Activated CD4-positive, alpha-beta memory T cell treated with anti-CD3 and anti-CD28 coated beads, Interleukin-2, amount 10 ng/mL, durations not matched to agents 7 days and 5 days (primary cell): ENCODE measurements around the gene KLHDC7B. TPM values are rescaled to one million over a fixed set of nuclear protein-coding genes. Genes with fewer than 3 reads are reported as not detected.

Experiments used
- CTCF ChIA-PET: fragments of 350-600 bp; sonication (Branson Sonifier 250); formaldehyde crosslinking; loops from one replicate; lab custom pipeline; 2021; ENCODE audit warnings: antibody characterized with exemption, inconsistent platforms; lab: Charles Lee
- POLR2A ChIA-PET: fragments of 350-600 bp; sonication (Branson Sonifier 250); formaldehyde crosslinking; loops from one replicate; lab custom pipeline; 2021; ENCODE audit warnings: antibody characterized with exemption; lab: Charles Lee
- DNase-seq: peaks from one replicate; pipeline ENCODE4 v3.0.0-alpha.2; 2020
- H3K27ac Mint-ChIP-seq: one replicate; pipeline ENCODE4 v1.8.0; 2021; ENCODE audit warnings: mild to moderate bottlenecking, mixed read lengths
- H3K27me3 Mint-ChIP-seq: one replicate; pipeline ENCODE4 v1.8.0; 2021; ENCODE audit warnings: mixed read lengths
- H3K36me3 Mint-ChIP-seq: one replicate; pipeline ENCODE4 v1.8.0; 2021; ENCODE audit warnings: low read depth, mixed read lengths
- H3K4me1 Mint-ChIP-seq: one replicate; pipeline ENCODE4 v1.8.0; 2021; ENCODE audit warnings: mixed read lengths
- H3K4me3 Mint-ChIP-seq: one replicate; pipeline ENCODE4 v1.8.0; 2021; ENCODE audit warnings: mild to moderate bottlenecking, mixed read lengths
- H3K9me3 Mint-ChIP-seq: one replicate; pipeline ENCODE4 v1.8.0; 2021; ENCODE audit warnings: mixed read lengths
- total RNA-seq, 2 experiments: library from RNA; stranded (reverse); gene quantifications; one replicate each; pipeline ENCODE4 v1.2.3, GENCODE V29; 2021

KLHDC7B gene
- total RNA-seq, 2 experiments from 2014 or later = 8.0 to 8.4 TPM

DNA sequence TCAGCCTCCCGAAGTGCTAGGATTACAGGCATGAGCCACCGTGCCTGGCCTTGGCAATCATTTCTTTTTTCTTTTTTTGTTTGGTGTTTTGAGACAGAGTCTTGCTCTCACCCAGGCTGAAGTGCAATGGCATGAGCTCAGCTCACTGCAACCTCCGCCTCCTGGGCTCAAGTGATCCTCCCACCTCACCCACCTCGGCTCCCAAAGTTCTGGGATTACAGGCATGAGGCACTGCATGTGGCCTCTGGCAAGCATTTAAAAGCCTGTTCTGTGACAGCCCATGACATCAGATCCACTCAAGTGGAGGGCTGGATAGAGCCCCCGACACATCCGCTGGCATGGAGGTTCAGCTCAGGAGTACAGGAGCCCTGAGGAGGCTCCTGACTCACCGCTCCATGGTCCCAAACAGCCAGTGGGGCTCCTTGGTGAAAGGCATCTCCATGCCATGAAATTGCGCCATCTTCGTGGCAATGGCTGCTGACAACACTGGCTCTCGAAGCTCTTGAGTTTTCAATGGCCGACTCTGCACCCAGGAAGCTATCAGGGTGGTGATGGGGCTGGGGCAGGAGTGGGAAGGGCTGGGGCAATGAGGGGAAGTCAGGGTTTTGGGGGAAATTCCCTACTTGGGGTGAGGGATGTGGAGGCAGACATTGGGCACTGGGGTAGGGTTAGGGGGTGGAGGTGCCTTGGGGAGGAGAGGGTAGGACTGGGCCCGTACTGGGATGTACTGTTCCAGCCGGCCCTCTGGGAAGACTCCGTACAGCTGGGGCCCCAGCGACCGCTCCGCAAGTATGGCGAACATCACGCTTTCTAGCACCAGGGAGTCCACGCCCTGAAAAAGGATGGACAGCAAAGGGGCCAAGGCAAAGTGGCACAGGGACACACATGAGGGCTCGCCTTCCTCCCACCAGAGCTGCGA is 35.6 kb downstream of the KLHDC7B start:
- Mint-ChIP-seq H3K27ac (peak overlapping the region; percentile 82), H3K4me1 (peaks cover 43% of the 10 kb centered on the region), H3K9me3 (no peaks in the 10 kb centered on the region), H3K36me3 (peaks cover 22% of the 10 kb centered on the region), H3K4me3 (peak overlapping the region; percentile 81), H3K27me3 (no peaks in the 10 kb centered on the region)
- CTCF ChIA-PET = interaction anchor here (0.7 to 2.7 kb wide), 5 partner anchors 21 to 56 kb away, joined by 3 to 9 read pairs (median 3); partner anchors contain the start of gene SCO2
- no peak for DNase-seq
- POLR2A ChIA-PET = interaction anchor here (1.0 to 3.1 kb wide), 10 partner anchors 9 to 337 kb away, joined by 3 to 51 read pairs (median 10); partner anchors contain the start of genes LMF2, NCAPH2, SCO2 and SYCE3

DNA sequence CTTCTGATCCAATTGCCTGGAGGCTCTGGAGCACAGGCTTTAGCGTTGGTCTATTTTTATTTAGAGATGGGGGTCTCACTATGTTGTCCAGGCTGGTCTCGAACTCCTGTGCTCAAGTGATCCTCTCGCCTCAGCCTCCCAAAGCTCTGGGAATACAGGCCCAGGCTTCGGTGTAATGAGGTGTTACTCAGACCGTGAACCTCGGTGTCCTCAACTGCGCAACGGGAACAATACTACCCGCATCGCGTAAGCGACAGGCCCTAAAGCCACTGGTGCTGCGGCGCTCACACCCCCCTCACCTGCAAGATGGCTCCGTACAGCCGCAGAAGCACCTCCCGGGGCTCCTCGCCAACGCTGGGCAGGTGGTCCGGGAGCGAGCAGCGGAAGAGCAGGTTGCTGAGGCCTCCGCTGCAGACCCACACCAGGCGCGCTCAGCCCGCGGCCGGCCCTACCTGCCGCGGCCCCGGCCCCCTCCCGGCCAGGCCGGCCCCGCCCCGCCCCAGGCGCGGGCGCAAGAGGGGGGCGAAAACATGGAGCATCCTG is 36.3 kb downstream of the KLHDC7B start:
- Mint-ChIP-seq H3K27ac (peak overlapping the region; percentile 93), H3K36me3 (peaks cover 21% of the 10 kb centered on the region), H3K4me3 (peak overlapping the region; percentile 81), H3K4me1 (peaks cover 41% of the 10 kb centered on the region), H3K27me3 (no peaks in the 10 kb centered on the region), H3K9me3 (no peaks in the 10 kb centered on the region)
- ChIA-PET POLR2A (interaction anchor here (0.6 to 3.1 kb wide), 23 partner anchors 9 to 338 kb away, joined by 3 to 51 read pairs (median 4); partner anchors contain the start of genes ARSA, KLHDC7B, LMF2 and MAPK8IP2), CTCF (interaction anchor here (0.6 to 2.7 kb wide), 8 partner anchors 11 to 240 kb away, joined by 3 to 13 read pairs (median 4); partner anchors contain the start of genes KLHDC7B and SCO2)
- DNase-seq = no peak

DNA sequence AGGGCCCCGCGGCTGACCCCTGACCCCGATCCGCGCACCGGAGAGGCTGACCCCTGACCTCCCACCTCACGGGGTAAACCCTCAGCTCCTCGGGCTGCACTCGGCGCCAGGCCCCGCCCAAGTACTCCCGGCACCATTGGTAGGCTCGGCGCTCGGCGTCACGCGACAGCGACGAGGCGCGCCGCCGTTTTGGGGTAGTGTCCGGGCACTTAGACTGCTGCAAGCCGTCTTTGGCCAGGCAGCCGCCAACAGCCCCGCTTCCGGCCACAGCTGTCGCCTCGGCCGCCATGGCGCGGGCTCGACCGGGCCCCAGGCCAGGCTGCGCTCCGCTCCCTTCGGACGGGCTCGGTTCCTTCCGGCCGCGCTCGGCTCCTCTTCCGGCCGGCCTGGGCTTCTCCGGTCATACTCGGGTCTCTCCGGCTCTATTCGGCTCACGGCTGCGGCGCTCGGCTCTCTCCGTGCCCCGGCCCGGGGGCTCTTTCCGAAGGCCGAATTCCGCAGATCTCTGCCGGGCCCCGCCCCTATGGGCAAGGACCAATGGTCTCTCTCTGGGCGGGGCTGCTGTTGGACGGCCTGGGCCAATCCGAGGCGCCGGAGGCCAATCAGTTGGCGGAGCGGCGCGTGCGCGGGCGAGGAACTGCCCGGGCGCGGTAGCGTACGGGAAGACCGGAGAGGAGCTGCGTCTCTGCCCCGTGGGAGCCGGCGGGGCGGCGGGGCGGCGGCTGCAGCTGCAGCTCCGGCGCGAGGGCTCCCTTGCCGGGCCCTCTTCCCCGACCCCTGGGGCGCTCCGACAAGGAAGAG is 37.0 kb downstream of the KLHDC7B start, which contains the start of gene CHKB:
Gene CHKB (minus strand): TSS at position 357 of the 801 bp plus-strand sequence. CDS start 68 bp downstream, at position 289.
- CTCF ChIA-PET = interaction anchor here (0.6 to 2.7 kb wide), 7 partner anchors 12 to 241 kb away, joined by 3 to 13 read pairs (median 4); partner anchors contain the start of genes KLHDC7B and SCO2
- peaks cover 17% of the 10 kb centered on the region for H3K36me3 Mint-ChIP-seq

DNA sequence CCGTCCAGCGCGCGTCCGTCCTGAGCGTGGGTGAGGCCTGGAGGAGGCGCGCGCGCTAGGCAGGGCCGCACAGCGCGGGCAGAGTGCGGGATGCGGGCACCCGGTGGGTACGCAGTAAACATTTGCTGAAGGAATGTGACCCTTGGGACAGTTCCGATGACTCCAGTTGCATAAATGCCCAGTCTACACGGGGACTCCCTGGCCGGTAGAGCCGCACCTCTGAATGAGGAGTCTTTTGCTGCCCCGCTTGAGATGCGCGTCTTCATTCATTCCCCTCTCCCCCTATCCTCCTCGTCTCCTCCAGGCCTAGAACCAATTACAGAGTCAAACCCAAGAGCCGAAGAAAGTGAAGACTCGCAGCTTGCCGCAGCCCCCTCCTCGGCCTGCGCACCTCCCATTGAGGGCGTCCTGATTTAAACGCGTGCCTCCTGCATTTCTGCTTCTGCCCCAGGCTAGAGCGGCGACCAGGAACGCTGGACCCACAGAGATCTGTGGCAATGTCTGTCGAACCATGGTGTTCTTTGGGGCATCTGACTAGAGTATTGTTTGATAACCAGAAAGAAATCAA is 37.7 kb downstream of the KLHDC7B start:
- peak overlapping the region; percentile 54 for H3K27ac Mint-ChIP-seq
- ChIA-PET CTCF (interaction anchor here (0.7 to 2.7 kb wide), 5 partner anchors 32 to 242 kb away, joined by 4 to 13 read pairs (median 6); partner anchors contain the start of genes KLHDC7B and SCO2), POLR2A (interaction anchor here (0.6 to 3.1 kb wide), 18 partner anchors 10 to 397 kb away, joined by 3 to 51 read pairs (median 6); partner anchors contain the start of genes KLHDC7B, LMF2, NCAPH2 and SCO2)
- H3K9me3 Mint-ChIP-seq = no peaks in the 10 kb centered on the region
- no peaks in the 10 kb centered on the region for H3K27me3 Mint-ChIP-seq
- H3K36me3 Mint-ChIP-seq = peaks cover 17% of the 10 kb centered on the region
- H3K4me1 Mint-ChIP-seq = peaks cover 33% of the 10 kb centered on the region
- no peak for DNase-seq
- H3K4me3 Mint-ChIP-seq = peak overlapping the region; percentile 81

More for the DNA sequence above, 37.0 kb downstream of the KLHDC7B start, which contains the start of gene CHKB:
- peak within 1 kb of the TSS; percentile 93 for H3K27ac Mint-ChIP-seq
- no peaks in the 10 kb centered on the region for H3K9me3 Mint-ChIP-seq
- no peaks in the 10 kb centered on the region for H3K27me3 Mint-ChIP-seq
- peak within 1 kb of the TSS; percentile 81 for H3K4me3 Mint-ChIP-seq
- POLR2A ChIA-PET = interaction anchor here (0.6 to 3.1 kb wide), 28 partner anchors 9 to 396 kb away, joined by 3 to 51 read pairs (median 4); partner anchors contain the start of genes ARSA, KLHDC7B, LMF2 and MAPK8IP2
- H3K4me1 Mint-ChIP-seq = peaks cover 34% of the 10 kb centered on the region
- DNase-seq = peak; percentile 99

DNA sequence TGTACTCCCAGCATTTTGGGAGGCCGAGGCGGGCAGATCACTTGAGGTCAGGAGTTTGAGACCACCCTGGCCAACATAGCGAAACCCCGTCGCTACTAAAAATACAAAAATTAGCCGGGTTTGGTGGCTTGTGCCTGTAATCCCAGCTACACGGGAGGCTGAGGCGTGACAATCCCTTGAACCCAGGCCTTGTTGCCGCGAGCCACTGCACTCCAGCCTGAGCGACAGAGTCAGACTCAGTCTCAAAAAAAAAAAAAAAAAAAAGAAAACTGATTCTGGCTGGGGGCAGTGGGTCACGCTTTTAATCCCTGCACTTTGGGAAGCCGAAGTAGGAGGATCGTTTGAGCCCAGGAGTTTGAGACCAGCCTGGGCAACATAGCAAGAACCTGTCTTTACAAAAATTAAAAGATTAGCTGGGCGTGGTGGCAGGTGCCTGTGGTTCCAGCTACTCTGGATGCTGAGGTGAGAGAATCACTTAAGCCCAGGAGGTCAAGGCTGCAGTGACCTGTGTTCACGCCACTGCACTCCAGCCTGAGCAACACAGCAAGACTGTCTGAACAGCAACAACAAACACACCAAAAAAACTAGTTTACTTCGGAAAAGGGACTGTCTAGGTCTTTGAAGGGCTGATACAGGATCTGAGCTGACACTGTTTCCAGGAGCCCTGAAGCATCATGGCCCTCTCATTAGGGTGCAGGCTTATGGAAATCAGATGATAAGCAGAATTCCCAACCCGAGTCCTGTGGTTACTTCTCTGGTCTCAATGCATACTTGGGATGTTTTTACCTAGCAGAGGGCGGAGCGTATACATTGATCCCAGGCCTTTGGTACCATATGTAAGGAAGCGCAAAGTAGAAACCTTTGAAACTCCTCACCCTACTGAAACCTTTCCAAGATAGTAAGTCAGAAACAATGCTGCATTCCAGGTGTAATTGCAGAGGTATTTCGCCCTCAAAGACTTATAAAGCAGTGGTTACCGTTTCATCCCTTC is 38.7 kb downstream of the KLHDC7B start:
- ChIA-PET CTCF (interaction anchor here (0.7 to 1.7 kb wide), 2 partner anchors 33 to 58 kb away, joined by 4 to 5 read pairs; no protein-coding TSS in a partner anchor), POLR2A (interaction anchor here (0.8 to 3.1 kb wide), 7 partner anchors 9 to 76 kb away, joined by 3 to 27 read pairs (median 5); partner anchors contain the start of genes LMF2, NCAPH2 and TYMP)
- DNase-seq = no peak
- H3K27ac Mint-ChIP-seq = no peak overlapping the region
- H3K4me1 Mint-ChIP-seq = peaks cover 28% of the 10 kb centered on the region
- H3K36me3 Mint-ChIP-seq = peaks cover 13% of the 10 kb centered on the region
- peak overlapping the region; percentile 81 for H3K4me3 Mint-ChIP-seq
- H3K27me3 Mint-ChIP-seq = no peaks in the 10 kb centered on the region
- H3K9me3 Mint-ChIP-seq = no peaks in the 10 kb centered on the region

DNA sequence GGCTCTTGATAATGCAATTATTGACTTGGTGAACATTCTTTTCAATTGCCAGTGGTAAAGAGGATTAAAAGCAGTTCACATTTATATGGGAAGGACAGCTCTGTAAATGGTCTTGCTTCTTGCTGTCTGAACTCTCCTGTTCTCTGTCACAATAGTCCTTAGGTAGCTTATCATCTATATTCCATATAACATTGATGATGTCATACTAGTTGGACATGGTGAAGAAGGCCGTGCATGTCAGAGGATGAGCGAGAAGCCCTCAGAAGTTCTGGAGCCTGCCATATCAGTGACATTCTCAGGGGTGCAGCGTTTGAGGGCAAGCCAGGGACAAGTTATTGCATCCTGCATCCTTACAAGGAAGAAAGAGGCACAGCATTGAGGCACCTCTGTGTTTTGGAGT is 39.5 kb downstream of the KLHDC7B start:
- POLR2A ChIA-PET = interaction anchor here (0.8 to 2.1 kb wide), 2 partner anchors 10 to 56 kb away, joined by 3 to 5 read pairs; partner anchors contain the start of gene TYMP
- peaks cover 5% of the 10 kb centered on the region for H3K36me3 Mint-ChIP-seq

DNA sequence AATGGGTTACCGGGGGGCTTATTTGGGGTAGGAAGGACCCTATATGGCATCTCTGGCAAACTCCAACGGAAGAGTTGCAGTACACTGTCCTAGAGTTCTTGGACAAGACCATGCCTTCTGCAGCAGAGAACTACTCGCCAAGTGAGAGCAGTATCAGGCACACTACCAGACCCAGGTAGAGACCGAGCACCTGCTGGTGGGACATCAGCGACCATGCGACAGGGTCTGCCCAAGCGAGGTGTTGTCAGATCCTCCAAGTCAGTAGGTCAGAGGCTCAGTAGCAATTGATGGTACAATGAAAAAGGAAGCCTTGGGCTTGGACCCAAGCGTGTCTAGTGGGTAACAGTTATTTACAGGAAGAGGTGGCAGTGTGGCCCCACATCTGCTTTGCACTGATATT is 40.1 kb downstream of the KLHDC7B start:
- POLR2A ChIA-PET = interaction anchor here (1.2 to 2.1 kb wide), 2 partner anchors 56 to 60 kb away, joined by 4 to 5 read pairs; partner anchors contain the start of genes SCO2 and TYMP
- CTCF ChIA-PET = interaction anchor here (1.5 to 1.7 kb wide), 2 partner anchors 35 to 60 kb away, joined by 3 to 5 read pairs; no protein-coding TSS in a partner anchor
- no peaks in the 10 kb centered on the region for H3K9me3 Mint-ChIP-seq
- H3K4me1 Mint-ChIP-seq = peaks cover 17% of the 10 kb centered on the region
- no peak overlapping the region for H3K4me3 Mint-ChIP-seq
- peaks cover 1% of the 10 kb centered on the region for H3K27me3 Mint-ChIP-seq
- DNase-seq = no peak
- no peaks in the 10 kb centered on the region for H3K36me3 Mint-ChIP-seq
- no peak overlapping the region for H3K27ac Mint-ChIP-seq

More for the DNA sequence above, 39.5 kb downstream of the KLHDC7B start:
- Mint-ChIP-seq H3K9me3 (no peaks in the 10 kb centered on the region), H3K27ac (no peak overlapping the region), H3K27me3 (peaks cover 1% of the 10 kb centered on the region), H3K4me3 (no peak overlapping the region), H3K4me1 (peaks cover 21% of the 10 kb centered on the region)
- DNase-seq = no peak
- CTCF ChIA-PET = interaction anchor here (1.5 to 1.7 kb wide), 2 partner anchors 35 to 59 kb away, joined by 3 to 5 read pairs; no protein-coding TSS in a partner anchor

DNA sequence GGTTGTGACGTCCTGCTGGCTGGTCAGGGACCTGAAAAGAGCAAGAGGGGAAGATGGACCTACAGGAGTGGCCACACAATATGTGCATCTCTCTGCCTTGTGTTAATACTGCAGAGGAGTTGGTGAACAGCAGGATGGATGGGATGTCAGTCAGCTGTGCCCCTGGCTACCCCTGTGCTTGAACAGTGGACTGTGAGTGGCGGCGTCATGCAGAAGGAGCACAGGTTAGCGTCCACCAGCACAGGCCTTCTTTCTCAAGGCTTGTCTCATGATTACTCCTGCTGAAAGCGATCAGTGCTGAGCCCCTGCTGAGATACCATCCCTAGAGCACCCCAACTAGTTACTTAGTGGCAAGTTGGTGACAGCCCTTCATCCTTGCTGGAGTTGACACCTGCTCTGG is 40.7 kb downstream of the KLHDC7B start:
- ChIA-PET CTCF (interaction anchor here (1.5 kb wide), 1 partner anchor 34 kb away, joined by 3 read pairs; no protein-coding TSS in a partner anchor), POLR2A (interaction anchor here (1.2 kb wide), 1 partner anchor 61 kb away, joined by 4 read pairs; the partner anchor contains the start of gene SCO2)
- DNase-seq = no peak
- no peaks in the 10 kb centered on the region for H3K9me3 Mint-ChIP-seq
- H3K36me3 Mint-ChIP-seq = no peaks in the 10 kb centered on the region
- peaks cover 1% of the 10 kb centered on the region for H3K27me3 Mint-ChIP-seq
- H3K4me3 Mint-ChIP-seq = no peak overlapping the region
- no peak overlapping the region for H3K27ac Mint-ChIP-seq
- H3K4me1 Mint-ChIP-seq = peaks cover 13% of the 10 kb centered on the region

DNA sequence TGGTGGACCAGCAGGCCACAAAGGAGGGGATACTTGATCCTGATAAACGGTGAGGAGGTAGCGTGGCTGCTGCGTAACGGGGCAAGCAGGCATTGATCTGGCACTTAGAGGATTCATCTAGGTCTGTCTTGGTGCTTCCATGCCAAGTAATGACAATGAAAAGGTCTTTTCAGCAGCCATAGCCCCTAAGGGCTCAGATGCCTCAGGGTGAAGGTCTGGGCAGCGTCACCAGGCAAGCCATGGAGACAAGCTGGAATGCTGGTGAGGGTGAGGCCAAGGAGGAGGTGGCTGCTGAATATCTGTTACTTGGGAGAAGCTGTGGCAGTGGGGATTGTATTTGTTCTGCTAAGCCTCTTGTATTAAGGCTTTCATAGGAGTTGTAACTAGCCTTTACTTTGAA is 41.7 kb downstream of the KLHDC7B start:
- H3K4me3 Mint-ChIP-seq = no peak overlapping the region
- peaks cover 1% of the 10 kb centered on the region for H3K27me3 Mint-ChIP-seq
- CTCF ChIA-PET = no interaction called here
- no peaks in the 10 kb centered on the region for H3K9me3 Mint-ChIP-seq
- no peaks in the 10 kb centered on the region for H3K36me3 Mint-ChIP-seq
- H3K27ac Mint-ChIP-seq = no peak overlapping the region
- DNase-seq = no peak
- POLR2A ChIA-PET = no interaction called here
- H3K4me1 Mint-ChIP-seq = peaks cover 7% of the 10 kb centered on the region

DNA sequence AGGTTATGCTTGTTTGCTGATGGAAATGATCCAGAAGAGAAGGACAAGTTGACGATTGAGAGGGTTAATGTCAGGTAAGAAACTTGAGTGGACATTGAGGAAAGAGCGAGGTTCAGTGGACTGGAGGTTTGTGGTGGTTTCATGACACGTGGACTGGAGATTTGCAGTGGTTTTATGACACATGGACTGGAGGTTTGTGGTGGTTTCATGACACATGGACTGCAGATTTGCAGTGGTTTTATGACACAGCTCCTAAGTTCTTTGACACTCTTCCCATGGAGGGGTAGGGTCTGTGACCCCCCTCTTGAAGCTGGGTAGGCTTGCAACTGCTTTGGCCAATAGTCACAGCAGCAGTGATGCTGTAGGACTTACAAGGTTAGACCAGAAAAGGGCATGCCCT is 49.5 kb downstream of the KLHDC7B start:
- H3K4me1 Mint-ChIP-seq = peaks cover 5% of the 10 kb centered on the region
- no peaks in the 10 kb centered on the region for H3K36me3 Mint-ChIP-seq
- DNase-seq = no peak
- ChIA-PET CTCF (interaction anchor here (0.6 kb wide), 1 partner anchor 11 kb away, joined by 3 read pairs; no protein-coding TSS in a partner anchor), POLR2A (interaction anchor here (0.9 kb wide), 1 partner anchor 39 kb away, joined by 3 read pairs; no protein-coding TSS in a partner anchor)
- no peak overlapping the region for H3K4me3 Mint-ChIP-seq
- peaks cover 14% of the 10 kb centered on the region for H3K27me3 Mint-ChIP-seq
- no peaks in the 10 kb centered on the region for H3K9me3 Mint-ChIP-seq
- H3K27ac Mint-ChIP-seq = no peak overlapping the region
